HEK293 (cell line): Measurements from ENCODE around the gene HIPK2.

ENCODE experiments used
- GLI4 ChIP-seq: fragments of 450-650 bp; formaldehyde crosslinking; IDR thresholded peaks from 2 replicates; pipeline ENCODE4 v1.5.1; 2016; ENCODE audit warnings: missing biosample characterization, missing genetic modification characterization
- MEIS1 ChIP-seq: sonication (generic); formaldehyde crosslinking; IDR thresholded peaks from 2 replicates; pipeline ENCODE4 v1.8.1; 2022; ENCODE audit warnings: missing genetic modification reagents, mild to moderate bottlenecking, borderline replicate concordance
- ZNF121 ChIP-seq: fragments of 450-650 bp; formaldehyde crosslinking; IDR thresholded peaks from 2 replicates; pipeline ENCODE4 v1.5.1; 2016; ENCODE audit warnings: missing biosample characterization, missing genetic modification characterization
- ZNF302 ChIP-seq: fragments of 450-650 bp; formaldehyde crosslinking; IDR thresholded peaks from 2 replicates; pipeline ENCODE4 v1.5.1; 2016; ENCODE audit warnings: missing biosample characterization, missing genetic modification characterization, low read depth
- ZNF530 ChIP-seq: fragments of 450-650 bp; formaldehyde crosslinking; IDR thresholded peaks from 2 replicates; pipeline ENCODE4 v1.5.1; 2016; ENCODE audit warnings: low read depth, missing biosample characterization, missing genetic modification characterization
- ZNF610 ChIP-seq: fragments of 450-650 bp; formaldehyde crosslinking; IDR thresholded peaks from 2 replicates; pipeline ENCODE4 v1.5.1; 2016; ENCODE audit warnings: missing biosample characterization, missing genetic modification characterization, borderline replicate concordance
- TF ChIP-seq, protein P1 (sequence below): fragments of 450-650 bp; formaldehyde crosslinking; IDR thresholded peaks from 2 replicates; pipeline ENCODE4 v1.5.1; 2016; ENCODE audit warnings: missing biosample characterization, missing genetic modification characterization
- TF ChIP-seq, protein P2 (sequence below): fragments of 450-650 bp; formaldehyde crosslinking; conservative IDR thresholded peaks from 2 replicates; pipeline ENCODE4 v1.5.1; 2016; ENCODE audit warnings: low read depth, missing biosample characterization, missing genetic modification characterization

DNA sequence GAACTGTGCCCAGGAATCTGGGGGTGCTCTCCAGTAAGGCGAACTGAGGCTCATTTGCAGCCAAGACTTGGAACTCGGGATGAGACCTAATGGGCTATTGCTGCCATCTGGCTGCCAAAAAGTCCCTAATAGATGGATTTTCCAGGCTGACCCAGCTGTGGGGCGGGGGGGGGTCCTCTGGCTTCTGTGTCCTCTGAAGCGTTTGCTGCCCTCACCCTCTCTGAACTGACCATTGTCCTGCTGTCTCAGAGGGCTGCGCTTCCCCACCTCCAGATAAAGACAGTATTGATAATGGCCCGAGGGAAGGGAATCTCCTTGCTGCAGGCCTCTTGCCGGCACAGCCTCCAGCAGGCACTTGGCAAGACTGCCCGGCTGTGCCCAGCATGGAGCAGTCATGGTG lies 207.7 kb downstream of the HIPK2 start:
- TF ChIP-seq, protein P1, sequence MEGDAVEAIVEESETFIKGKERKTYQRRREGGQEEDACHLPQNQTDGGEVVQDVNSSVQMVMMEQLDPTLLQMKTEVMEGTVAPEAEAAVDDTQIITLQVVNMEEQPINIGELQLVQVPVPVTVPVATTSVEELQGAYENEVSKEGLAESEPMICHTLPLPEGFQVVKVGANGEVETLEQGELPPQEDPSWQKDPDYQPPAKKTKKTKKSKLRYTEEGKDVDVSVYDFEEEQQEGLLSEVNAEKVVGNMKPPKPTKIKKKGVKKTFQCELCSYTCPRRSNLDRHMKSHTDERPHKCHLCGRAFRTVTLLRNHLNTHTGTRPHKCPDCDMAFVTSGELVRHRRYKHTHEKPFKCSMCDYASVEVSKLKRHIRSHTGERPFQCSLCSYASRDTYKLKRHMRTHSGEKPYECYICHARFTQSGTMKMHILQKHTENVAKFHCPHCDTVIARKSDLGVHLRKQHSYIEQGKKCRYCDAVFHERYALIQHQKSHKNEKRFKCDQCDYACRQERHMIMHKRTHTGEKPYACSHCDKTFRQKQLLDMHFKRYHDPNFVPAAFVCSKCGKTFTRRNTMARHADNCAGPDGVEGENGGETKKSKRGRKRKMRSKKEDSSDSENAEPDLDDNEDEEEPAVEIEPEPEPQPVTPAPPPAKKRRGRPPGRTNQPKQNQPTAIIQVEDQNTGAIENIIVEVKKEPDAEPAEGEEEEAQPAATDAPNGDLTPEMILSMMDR (tag by site-specific recombination): 0 out of 2 replicates have a peak, but pooled peaks have one; percentile 14
- TF ChIP-seq ZNF610 (tag by site-specific recombination) (no peak), ZNF530 (tag by site-specific recombination) (no peak), ZNF302 (tag by site-specific recombination) (no peak), GLI4 (tag by site-specific recombination) (no peak), ZNF121 (tag by site-specific recombination) (no peak), MEIS1 (CRISPR knock-in tag) (no peak)
- TF ChIP-seq, protein P2, sequence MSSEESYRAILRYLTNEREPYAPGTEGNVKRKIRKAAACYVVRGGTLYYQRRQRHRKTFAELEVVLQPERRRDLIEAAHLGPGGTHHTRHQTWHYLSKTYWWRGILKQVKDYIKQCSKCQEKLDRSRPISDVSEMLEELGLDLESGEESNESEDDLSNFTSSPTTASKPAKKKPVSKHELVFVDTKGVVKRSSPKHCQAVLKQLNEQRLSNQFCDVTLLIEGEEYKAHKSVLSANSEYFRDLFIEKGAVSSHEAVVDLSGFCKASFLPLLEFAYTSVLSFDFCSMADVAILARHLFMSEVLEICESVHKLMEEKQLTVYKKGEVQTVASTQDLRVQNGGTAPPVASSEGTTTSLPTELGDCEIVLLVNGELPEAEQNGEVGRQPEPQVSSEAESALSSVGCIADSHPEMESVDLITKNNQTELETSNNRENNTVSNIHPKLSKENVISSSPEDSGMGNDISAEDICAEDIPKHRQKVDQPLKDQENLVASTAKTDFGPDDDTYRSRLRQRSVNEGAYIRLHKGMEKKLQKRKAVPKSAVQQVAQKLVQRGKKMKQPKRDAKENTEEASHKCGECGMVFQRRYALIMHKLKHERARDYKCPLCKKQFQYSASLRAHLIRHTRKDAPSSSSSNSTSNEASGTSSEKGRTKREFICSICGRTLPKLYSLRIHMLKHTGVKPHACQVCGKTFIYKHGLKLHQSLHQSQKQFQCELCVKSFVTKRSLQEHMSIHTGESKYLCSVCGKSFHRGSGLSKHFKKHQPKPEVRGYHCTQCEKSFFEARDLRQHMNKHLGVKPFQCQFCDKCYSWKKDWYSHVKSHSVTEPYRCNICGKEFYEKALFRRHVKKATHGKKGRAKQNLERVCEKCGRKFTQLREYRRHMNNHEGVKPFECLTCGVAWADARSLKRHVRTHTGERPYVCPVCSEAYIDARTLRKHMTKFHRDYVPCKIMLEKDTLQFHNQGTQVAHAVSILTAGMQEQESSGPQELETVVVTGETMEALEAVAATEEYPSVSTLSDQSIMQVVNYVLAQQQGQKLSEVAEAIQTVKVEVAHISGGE (tag by site-specific recombination): no peak
